ENCODE data around the gene RNU5D-1.
A peak's percentile ranks its signal among the peaks of the same experiment; 100 is the strongest.
"Not testable (repeated sequence)": the region's sequence is repeated elsewhere in the genome, so short reads cannot be mapped to it uniquely, and the experiment has no call there.

RNU5D-1 gene

DNA sequence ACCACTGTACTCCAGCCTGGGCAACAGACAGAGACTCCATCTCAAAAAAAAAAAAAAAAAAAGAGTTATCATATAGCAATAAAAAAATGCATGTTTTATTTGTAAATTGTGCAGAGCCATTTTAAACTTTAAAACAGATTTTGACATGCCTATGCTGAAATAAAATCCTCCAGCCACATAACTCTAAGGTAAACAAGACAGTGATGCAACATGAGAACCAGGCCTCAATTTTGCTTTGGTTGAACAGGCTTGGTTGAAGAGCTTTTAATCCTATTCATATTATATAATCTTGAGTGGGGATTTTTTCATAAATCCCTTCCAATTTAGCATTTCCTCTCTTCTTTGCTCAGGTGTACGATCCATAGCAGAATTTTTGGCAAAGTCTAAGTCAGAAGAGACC, 30.4 kb downstream of the RNU5D-1 start:
- no peak for DNase-seq (ENCODE audit: low read depth in 3 of 3)

DNA sequence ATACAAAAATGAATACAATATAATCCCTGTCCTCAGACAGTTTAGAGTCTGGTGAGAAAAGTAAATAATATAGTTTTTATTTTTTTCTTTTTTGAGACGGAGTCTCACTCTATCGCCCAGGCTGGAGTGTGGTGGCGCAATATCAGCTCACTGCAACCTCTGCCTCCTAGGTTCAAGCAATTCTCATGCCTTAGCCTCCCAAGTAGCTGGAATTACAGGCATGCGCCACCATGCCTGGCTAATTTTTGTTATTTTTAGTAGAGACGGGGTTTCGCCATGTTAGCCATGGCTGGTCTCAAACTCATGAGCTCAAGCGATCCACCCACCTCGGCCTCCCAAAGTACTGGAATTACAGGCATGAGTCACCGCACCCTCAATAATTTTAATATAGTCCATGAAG, 31.6 kb downstream of the RNU5D-1 start:
- DNase-seq (ENCODE audit: low read depth in 3 of 3): not testable (repeated sequence)

DNA sequence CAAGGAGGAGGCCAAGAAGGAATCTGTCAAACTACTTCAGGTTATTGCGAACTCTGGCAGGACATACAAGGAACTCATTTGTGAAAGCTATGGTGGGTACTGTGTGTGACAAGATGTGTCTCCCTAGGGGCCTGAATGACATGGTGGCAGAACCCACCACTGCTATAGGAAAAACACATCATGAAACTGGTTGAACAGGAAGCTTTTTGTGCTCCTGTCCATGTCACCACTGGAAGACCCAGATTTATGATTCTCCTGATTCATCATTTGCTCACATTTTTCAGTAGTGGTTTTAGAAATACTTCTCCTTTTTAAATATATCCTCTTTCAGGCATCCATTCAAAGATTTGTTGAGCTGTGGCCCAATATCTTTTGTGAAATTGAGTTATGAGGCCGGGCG, 32.8 kb downstream of the RNU5D-1 start:
- no peak for DNase-seq (ENCODE audit: low read depth in 3 of 3)

DNA sequence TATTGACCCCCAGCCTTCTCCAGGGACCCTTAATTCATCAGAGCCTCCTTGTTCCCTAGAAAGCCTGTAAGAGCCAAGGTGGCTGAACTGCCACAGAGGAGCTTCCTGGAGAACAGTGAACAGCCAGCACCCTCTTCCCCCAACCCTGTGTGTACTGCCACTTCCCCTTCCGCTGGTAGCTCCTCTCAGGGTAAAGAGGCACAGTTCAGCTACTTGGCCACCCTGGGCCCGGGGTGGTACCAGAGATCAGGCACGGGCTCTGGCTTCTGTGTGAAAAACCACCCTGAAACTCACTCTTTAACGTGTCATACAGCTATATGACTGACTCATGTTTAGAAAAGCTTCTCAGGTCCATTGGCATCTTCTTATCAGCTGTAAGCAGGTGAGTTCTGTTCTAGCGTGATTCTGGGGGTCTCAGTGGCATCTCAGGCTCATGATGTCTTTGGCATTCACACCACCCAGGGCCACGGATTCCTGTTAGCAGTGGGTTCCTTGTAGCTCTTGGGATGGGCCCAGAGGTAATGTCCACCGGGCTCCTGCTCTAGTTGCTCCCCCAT, 34.1 kb downstream of the RNU5D-1 start:
- DNase-seq (ENCODE audit: low read depth in 3 of 3): peak in 1 of 3 experiments; percentile 14

DNA sequence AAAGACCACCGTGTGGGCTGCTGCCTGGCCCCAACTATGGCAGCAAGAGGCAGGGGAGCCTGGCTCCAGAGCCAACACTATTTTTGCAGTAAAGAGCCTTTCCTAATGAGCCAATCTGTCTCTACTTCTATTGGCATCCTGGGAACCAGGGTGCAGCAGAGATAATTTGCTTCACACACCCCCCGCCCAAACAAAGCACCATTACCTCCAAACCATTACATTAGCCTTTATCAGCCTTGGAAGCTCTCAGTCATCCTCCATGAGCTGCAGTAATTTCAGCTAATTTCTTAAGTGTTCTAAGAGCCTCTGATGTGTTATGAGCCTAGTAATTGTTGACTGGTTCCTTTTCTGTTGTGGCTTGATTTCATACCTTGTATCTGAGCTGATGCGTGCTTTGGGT, 34.9 kb downstream of the RNU5D-1 start:
- no peak for DNase-seq (ENCODE audit: low read depth in 3 of 3)

DNA sequence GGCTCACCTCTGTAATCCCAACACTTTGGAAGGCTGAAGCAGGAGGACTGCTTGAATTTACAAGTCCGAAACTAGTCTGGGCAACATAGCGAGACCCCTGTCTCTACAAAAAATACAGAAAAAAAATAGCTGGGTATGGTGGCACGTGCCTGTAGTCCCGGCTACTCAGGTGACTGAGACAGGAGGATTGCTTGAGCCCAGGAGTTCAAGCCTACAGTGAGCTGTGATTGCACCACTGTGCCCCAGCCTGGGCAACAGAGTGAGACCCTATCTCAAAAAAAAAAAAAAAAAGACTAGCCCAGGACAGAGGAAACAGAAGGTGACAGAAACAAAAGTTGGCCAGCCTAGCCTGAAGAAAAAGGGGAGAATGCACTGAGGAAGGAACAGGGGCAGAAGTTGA, 35.3 kb downstream of the RNU5D-1 start:
- no peak for DNase-seq (ENCODE audit: low read depth in 3 of 3)

DNA sequence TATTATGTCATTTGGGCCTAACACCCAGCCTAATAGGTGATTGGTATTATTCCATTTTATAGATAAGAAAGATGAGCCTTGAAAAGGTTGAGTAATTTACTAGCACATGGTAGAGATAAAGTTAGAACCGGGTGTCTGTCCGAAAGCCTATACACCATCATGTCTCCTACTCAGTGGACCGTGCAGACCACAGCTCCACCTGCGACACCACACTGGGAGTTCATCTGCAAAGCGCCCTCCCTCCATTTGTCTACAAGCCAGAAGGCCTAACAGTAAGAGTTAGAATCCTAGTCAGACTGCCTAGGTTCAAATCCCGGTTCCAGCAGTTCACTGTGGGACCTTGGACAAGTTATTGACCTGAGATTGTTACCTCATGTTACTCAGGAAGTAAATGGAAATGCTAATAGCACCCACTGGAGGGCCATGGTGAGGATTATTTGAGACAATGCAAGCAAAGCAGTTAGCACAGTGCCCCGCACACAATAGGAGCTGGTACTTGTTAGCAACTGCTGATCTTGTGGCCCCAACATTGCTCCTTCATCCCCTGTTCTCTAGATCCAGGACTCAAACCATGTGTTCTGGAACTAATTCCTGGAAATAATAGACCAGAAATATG, 36.0 kb downstream of the RNU5D-1 start:
- no peak for DNase-seq (ENCODE audit: low read depth in 3 of 3)

DNA sequence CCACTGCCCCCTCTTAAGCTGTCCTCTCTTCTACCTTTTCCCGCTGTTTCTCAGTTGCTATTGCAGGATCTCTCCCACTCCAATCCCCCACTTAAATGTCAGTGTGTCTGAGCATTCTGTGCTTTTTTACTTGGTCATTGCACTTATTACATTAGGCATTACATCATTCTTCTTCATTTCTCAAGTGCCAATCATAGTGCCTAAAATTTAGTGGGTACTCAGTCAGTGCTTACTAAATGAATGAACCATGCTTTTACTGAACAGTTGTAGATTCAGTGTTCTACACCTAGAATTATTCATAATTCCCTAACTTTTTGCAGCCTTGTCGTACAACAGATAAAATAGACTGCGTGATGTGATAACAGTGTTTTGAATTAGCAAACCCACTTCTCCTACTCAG, 37.1 kb downstream of the RNU5D-1 start:
- no peak for DNase-seq (ENCODE audit: low read depth in 3 of 3)

DNA sequence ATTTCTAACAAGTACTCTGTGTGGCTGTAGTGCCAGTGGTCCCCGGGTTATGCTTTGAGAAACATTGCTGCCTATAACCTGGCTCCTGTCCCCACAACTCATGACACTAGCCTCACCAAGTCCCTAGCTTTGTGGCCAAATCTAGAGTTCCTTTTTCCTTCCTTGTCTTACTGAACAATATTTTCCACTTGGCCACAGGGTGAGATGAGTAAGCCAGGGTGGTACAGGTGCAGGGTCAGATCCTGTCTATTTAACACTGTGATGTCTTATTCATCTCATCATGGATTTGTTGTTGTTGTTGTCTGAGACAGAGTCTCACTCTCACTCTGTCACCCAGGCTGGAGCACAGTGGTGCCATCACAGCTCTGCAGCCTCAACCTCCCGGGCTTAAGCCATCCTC, 37.8 kb downstream of the RNU5D-1 start:
- no peak for DNase-seq (ENCODE audit: low read depth in 3 of 3)

DNA sequence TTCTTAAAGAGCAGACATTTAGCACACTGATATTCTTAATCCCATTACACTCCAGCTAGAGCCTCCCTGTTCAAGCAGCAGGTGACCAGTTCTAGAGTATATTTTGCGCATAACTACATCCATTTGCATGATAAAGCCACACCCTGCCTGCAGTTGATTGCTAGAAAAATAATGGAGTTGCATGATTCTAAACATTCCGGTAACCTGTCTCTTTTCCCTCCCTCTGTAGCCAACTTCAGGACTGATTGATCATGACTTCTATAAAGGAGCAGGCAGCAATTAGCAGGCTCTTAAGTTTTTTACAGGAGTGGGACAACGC, 41.6 kb downstream of the RNU5D-1 start:
- DNase-seq (ENCODE audit: low read depth in 3 of 3): no peak

DNA sequence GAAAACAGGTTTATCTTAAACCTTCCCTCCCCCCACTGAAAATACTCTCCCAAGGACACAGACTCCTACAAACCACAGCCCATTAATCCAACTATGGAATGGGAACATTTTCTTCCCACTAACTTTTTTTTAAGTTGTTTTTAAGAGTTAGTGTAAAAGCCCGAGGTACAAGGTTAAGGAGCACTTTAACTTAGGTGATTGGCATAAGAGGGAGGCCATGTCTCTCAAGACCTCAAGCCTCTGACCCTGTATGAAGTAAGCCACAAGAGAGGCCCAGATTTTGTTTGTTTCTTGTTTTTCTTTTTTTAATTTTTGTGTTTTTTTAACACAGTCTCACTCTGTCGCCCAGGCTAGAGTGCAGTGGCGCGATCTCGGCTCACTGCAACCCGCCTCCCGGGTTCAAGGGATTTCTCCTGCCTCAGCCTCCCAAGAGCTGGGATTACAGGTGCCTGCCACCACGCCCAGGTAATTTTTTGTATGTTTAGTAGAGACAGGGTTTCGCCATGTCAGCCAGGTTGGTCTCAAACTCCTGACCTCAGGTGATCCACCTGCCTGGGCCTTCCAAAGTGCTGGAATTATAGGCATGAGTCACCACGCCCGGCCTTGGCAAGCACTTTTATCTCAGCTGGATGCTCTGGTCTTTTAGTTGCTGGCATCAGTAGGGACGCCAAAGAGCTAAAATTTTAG, 42.1 kb downstream of the RNU5D-1 start:
- no peak for DNase-seq (ENCODE audit: low read depth in 3 of 3)

DNA sequence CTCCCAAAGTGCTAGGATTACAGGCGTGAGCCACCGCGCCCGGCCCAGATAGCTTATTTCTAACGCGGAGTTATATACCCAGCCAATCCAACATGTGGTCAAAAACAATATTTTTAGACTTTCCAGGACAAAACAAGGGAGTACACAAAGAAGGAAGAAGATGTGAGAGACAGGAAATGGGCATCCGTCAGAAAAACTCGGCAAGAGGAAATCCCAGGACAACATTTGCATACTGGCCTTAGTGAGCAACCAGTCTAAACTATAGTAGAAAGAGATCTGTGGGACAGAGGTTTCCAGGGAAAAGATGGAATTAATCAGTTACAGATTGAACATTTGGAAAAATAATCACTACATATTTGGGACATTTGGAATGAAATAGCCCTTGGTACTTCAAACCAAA, 45.1 kb downstream of the RNU5D-1 start:
- no peak for DNase-seq (ENCODE audit: low read depth in 3 of 3)

DNA sequence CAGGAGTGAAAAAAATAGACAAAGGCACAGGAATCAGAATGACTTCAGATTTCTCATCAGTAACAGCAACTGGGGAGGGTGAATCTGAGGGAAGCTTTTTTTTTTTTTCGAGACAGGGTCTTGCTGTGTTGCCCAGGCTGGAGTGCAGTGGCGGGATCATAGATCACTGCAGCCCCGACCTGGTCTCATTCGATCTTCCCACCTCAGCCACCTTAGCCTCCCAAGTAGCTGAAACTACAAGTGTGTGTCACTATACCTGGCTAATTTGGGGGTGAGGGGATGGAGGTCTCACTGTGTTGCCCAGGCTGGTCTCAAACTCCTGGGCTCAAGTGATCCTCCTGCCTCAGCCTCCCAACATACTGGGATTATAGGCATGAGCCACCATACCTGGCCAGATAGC, 45.8 kb downstream of the RNU5D-1 start:
- no peak for DNase-seq (ENCODE audit: low read depth in 3 of 3)

DNA sequence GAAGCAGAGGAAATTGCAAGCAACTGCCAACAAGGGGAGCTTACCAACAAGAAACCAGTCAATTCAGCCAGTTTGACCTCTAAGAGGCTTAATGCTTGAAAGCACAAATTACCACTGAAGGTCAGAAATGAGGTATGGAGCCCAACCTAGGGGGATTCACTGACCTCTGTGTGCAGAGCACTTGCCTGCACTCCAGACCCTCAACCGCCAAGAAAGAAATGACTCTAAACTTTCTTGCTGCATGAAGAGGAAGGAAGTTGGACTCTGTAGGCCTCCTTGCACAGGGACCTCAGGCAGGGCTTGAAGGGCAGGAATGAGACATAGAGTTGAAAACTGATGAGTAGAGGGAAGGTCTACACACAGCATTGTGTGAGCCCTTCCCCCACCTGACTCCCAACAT, 46.4 kb downstream of the RNU5D-1 start:
- no peak for DNase-seq (ENCODE audit: low read depth in 3 of 3)

DNA sequence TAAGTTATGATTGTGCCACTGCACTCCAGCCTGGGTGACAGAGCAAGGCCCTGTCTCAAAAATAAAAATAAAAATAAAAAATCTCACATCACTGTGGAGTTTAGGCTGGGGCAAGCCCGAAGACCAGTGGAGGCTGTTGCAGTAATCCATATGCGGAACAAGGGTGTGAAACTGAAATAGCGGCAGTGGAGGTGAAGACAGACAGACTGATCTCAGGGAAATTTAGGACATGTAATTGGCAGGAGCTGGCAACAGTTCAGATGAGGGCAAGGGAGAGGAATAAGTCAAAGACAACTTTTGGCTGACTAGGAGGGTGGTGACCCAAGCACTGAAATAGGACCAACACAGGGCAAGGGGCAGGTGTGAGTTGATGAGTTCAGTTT, 48.1 kb downstream of the RNU5D-1 start:
- no peak for DNase-seq (ENCODE audit: low read depth in 3 of 3)

DNA sequence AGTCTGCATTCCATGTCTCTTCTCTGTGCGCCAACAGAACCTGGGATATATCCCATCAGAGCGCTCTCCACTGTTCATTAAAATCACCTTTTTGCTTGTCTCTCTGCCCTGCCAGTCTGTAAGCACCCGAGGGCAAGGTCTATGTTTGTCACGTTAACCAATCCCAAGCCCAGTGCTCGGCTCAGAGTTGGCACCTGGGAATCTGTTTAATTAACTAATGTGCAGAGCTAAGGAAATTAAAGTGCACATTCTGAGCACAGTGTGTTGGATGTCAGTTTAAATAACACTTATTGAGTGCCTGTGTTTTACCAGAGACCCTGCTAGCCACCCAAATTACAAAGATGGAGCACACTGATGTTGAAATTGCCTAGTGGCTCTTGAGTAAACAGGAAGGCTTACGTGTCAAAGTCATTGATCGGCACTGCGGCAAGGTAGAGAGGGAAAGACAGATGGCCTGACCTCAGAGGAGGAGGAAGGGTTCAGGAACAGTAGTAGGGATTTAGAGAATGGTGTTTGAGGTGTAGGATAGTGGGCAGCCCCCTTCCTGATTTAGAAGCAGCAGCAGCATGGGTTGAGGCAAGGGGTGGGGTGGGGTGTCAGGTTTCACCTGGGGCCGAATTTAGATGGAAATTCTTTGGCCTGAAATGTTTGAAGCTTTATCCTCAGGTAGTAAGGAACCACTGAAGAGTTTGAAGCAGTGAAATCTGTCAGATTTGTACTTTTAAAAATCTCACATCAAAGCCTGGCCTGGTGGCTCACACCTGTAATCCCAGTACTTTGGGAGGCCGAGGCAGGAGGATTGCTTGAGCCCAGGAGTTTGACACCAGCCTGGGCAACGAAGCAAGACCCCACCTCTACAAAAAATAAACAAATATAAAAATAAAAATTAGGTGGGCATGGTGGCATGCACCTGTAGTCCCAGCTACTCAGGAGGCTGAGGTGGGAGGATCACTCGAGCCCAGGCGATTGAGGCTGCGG, 48.8 kb downstream of the RNU5D-1 start:
- DNase-seq (ENCODE audit: low read depth in 3 of 3): no peak
